Measurements from ENCODE around the gene GGTA1.
"Not testable (repeated sequence)": the region's sequence is repeated elsewhere in the genome, so short reads cannot be mapped to it uniquely, and the experiment has no call there.

The GGTA1 gene

GRCh38 chr9:121455527-121456239 lies 44.0 kb downstream of the GGTA1 start:
- no peak for DNase-seq

- DNase-seq: no peak
Observed at GRCh38 chr9:121454972-121455371, 44.7 kb downstream of the GGTA1 start.

GRCh38 chr9:121453232-121453892 lies 46.3 kb downstream of the GGTA1 start:
- DNase-seq: no peak

GRCh38 chr9:121452085-121452484 lies 47.6 kb downstream of the GGTA1 start:
- DNase-seq: no peak

- DNase-seq: no peak
Observed at GRCh38 chr9:121451586-121451985, 48.1 kb downstream of the GGTA1 start.

GRCh38 chr9:121450241-121450640 lies 49.4 kb downstream of the GGTA1 start:
- no peak for DNase-seq

- DNase-seq: no peak
Observed at GRCh38 chr9:121449786-121450185, 49.9 kb downstream of the GGTA1 start.

GRCh38 chr9:121447321-121447834 lies 52.3 kb downstream of the GGTA1 start:
- DNase-seq: no peak

- no peak for DNase-seq
Observed at GRCh38 chr9:121445986-121446385, 53.7 kb downstream of the GGTA1 start.

- no peak for DNase-seq
Observed at GRCh38 chr9:121443981-121444380, 55.7 kb downstream of the GGTA1 start.

- DNase-seq: no peak
Observed at GRCh38 chr9:121441165-121441564, 58.5 kb downstream of the GGTA1 start.

- no peak for DNase-seq
Observed at GRCh38 chr9:121439711-121440664, 59.7 kb downstream of the GGTA1 start.

- DNase-seq: no peak
Observed at GRCh38 chr9:121439016-121439415, 60.6 kb downstream of the GGTA1 start.

GRCh38 chr9:121437891-121438290 lies 61.8 kb downstream of the GGTA1 start:
- no peak for DNase-seq

GRCh38 chr9:121437046-121437445 lies 62.6 kb downstream of the GGTA1 start:
- not testable (repeated sequence) for DNase-seq

GRCh38 chr9:121434969-121435368 lies 64.7 kb downstream of the GGTA1 start:
- no peak for DNase-seq

- DNase-seq: no peak
Observed at GRCh38 chr9:121427899-121428298, 71.7 kb downstream of the GGTA1 start.

- DNase-seq: no peak
Observed at GRCh38 chr9:121424024-121424432, 75.6 kb downstream of the GGTA1 start.

GRCh38 chr9:121411993-121412392 lies 87.7 kb downstream of the GGTA1 start:
- DNase-seq: no peak

GRCh38 chr9:121405899-121406298 lies 93.7 kb downstream of the GGTA1 start:
- no peak for DNase-seq
